Keratinocyte (primary cell): Measurements from ENCODE around the gene ZNF541.

Experiments used
- CTCF ChIP-seq, 3 experiments: IDR thresholded peaks in 1 of 3; conservative IDR thresholded peaks in 1 of 3; optimal IDR thresholded peaks in 1 of 3; 2 replicates in 2 of 3; 3 replicates in 1 of 3; pipeline versions ENCODE3 to v1.5.1; 2011; ENCODE audit warnings: low read length in 3 of 3, mild to moderate bottlenecking in 3 of 3, moderate library complexity in 2 of 3, control low read depth in 1 of 3, inconsistent platforms in 1 of 3; ENCODE audit not compliant: insufficient read depth in 2 of 3; ENCODE audit errors: extremely low read depth in 1 of 3
- EZH2 ChIP-seq: IDR thresholded peaks from one replicate; pipeline ENCODE4 v1.6.1; 2012; ENCODE audit warnings: inconsistent platforms, mild to moderate bottlenecking, low read length, moderate library complexity

- TF ChIP-seq EZH2 (no peak), CTCF (optimal IDR thresholded peaks at IDR 0.05 in 1 of 3, IDR thresholded peaks at IDR 0.05 in 1 of 3, conservative IDR thresholded peaks at IDR 0.05 in 1 of 3; ENCODE audit: extremely low read depth in 1 of 3, insufficient read depth in 2 of 3, low read length in 3 of 3) (no peak)
These were observed 40.4 kb upstream of the ZNF541 start for GRCh38 chr19:47613165-47614020.
